DND-41 (cell line): ENCODE results near the gene PIK3C2B.

Experiments
- ATAC-seq: fragments of 200-7000 bp; cut with Tn5 transposase; 3 replicates; pipeline ENCODE4 v1.9.1; 2021; ENCODE audit warnings: low read depth; ENCODE audit not compliant: insufficient read depth
- DNase-seq: peaks from one replicate; pipeline ENCODE4 v3.0.0-alpha.2; 2020
- H2AFZ ChIP-seq: 2 replicates; pipeline ENCODE4 v1.6.0; 2012; ENCODE audit warnings: low read depth, low read length
- H3K27ac ChIP-seq: 2 replicates; pipeline ENCODE4 v1.5.1; 2012; ENCODE audit warnings: low read length, inconsistent platforms
- H3K27me3 ChIP-seq: fragments of 200-600 bp; sonication (generic); 2 replicates; pipeline ENCODE4 v1.6.0; 2012; ENCODE audit warnings: low read length, mild to moderate bottlenecking, inconsistent platforms; ENCODE audit not compliant: insufficient read depth, poor library complexity
- H3K36me3 ChIP-seq: 2 replicates; pipeline ENCODE4 v1.5.1; 2012; ENCODE audit warnings: low read length, inconsistent platforms; ENCODE audit not compliant: insufficient read depth
- H3K4me1 ChIP-seq: 2 replicates; pipeline ENCODE4 v1.5.1; 2012; ENCODE audit warnings: mild to moderate bottlenecking, low read length; ENCODE audit not compliant: insufficient read depth
- H3K4me2 ChIP-seq: 2 replicates; pipeline ENCODE4 v1.6.0; 2012; ENCODE audit warnings: mild to moderate bottlenecking, moderate library complexity, low read length, inconsistent platforms; ENCODE audit not compliant: insufficient read depth
- H3K4me3 ChIP-seq, 2 experiments: fragments of 200-600 bp in 1 of 2; shearing (Covaris generic) in 1 of 2; 2 replicates each; pipeline ENCODE4 v1.5.1; 2012 to 2016; ENCODE audit warnings: inconsistent platforms in 2 of 2, low read length in 2 of 2, mild to moderate bottlenecking in 2 of 2, low read depth in 1 of 2, moderate library complexity in 1 of 2
- H3K79me2 ChIP-seq: 2 replicates; pipeline ENCODE4 v1.6.0; 2012; ENCODE audit warnings: low read length, inconsistent platforms; ENCODE audit not compliant: insufficient read depth
- H3K9ac ChIP-seq: 2 replicates; pipeline ENCODE4 v1.6.0; 2012; ENCODE audit warnings: low read depth, mild to moderate bottlenecking, inconsistent platforms, low read length, moderate library complexity
- H3K9me3 ChIP-seq: 2 replicates; pipeline ENCODE4 v1.5.1; 2012; ENCODE audit warnings: low read length, moderate library complexity, mild to moderate bottlenecking, inconsistent platforms; ENCODE audit not compliant: insufficient read depth, severe bottlenecking
- H4K20me1 ChIP-seq: 2 replicates; pipeline ENCODE4 v1.6.0; 2012; ENCODE audit warnings: low read length; ENCODE audit not compliant: insufficient read depth
- CTCF ChIP-seq: IDR thresholded peaks from 2 replicates; pipeline ENCODE4 v1.5.1; 2012; ENCODE audit warnings: borderline replicate concordance, low read length, moderate library complexity, mild to moderate bottlenecking; ENCODE audit not compliant: poor library complexity, severe bottlenecking; ENCODE audit errors: extremely low read depth
- EZH2 ChIP-seq: IDR thresholded peaks from 3 replicates; pipeline ENCODE4 v1.6.1; 2012; ENCODE audit warnings: borderline replicate concordance, low read depth, mild to moderate bottlenecking, moderate library complexity, low read length, inconsistent platforms; ENCODE audit not compliant: severe bottlenecking

Gene PIK3C2B

GRCh38 chr1:204460346-204460745 is 34.3 kb downstream of the PIK3C2B start:
- Histone ChIP-seq H3K9me3 (no peaks in the 10 kb centered on the region), H3K9ac (no peak overlapping the region), H3K4me2 (no peak overlapping the region), H3K27ac (peak overlapping the region; percentile 85), H2AFZ (no peak overlapping the region), H3K4me3 (no peak overlapping the region), H4K20me1 (peaks cover 8% of the 10 kb centered on the region; the same call in 1 of the 2 replicates), H3K27me3 (no peaks in the 10 kb centered on the region), H3K4me1 (peaks cover 62% of the 10 kb centered on the region), H3K79me2 (no peaks in the 10 kb centered on the region), H3K36me3 (peaks cover 46% of the 10 kb centered on the region)
- no peak for TF ChIP-seq CTCF
- TF ChIP-seq EZH2 = no peak
- no peak for ATAC-seq
- DNase-seq = no peak

GRCh38 chr1:204459706-204460105 is 34.9 kb downstream of the PIK3C2B start:
- ATAC-seq = peak; percentile 27; the same call in 2 of the 3 replicates
- H3K79me2 ChIP-seq = no peaks in the 10 kb centered on the region
- H3K27ac ChIP-seq = peak overlapping the region; percentile 25; the same call in 1 of the 2 replicates
- peaks cover 56% of the 10 kb centered on the region for H3K4me1 ChIP-seq
- no peak overlapping the region for H2AFZ ChIP-seq
- H3K9ac ChIP-seq = no peak overlapping the region
- DNase-seq = peak; percentile 68
- TF ChIP-seq EZH2 (no peak), CTCF (no peak)
- H3K36me3 ChIP-seq = peaks cover 48% of the 10 kb centered on the region
- H4K20me1 ChIP-seq = peaks cover 8% of the 10 kb centered on the region; the same call in 1 of the 2 replicates
- H3K27me3 ChIP-seq = no peaks in the 10 kb centered on the region
- H3K9me3 ChIP-seq = no peaks in the 10 kb centered on the region
- no peak overlapping the region for H3K4me3 ChIP-seq
- no peak overlapping the region for H3K4me2 ChIP-seq

- Histone ChIP-seq H3K4me1 (peaks cover 36% of the 10 kb centered on the region), H3K4me3 (no peak overlapping the region), H3K27ac (no peak overlapping the region), H3K9ac (no peak overlapping the region), H2AFZ (no peak overlapping the region), H3K4me2 (no peak overlapping the region), H3K79me2 (no peaks in the 10 kb centered on the region), H3K27me3 (no peaks in the 10 kb centered on the region), H3K9me3 (no peaks in the 10 kb centered on the region), H3K36me3 (peaks cover 47% of the 10 kb centered on the region), H4K20me1 (peaks cover 5% of the 10 kb centered on the region; the same call in 1 of the 2 replicates)
- no peak for TF ChIP-seq CTCF
- TF ChIP-seq EZH2 = no peak
- DNase-seq = no peak
- ATAC-seq = no peak
Measured at GRCh38 chr1:204457666-204458065, 36.9 kb downstream of the PIK3C2B start.
